ENCODE data around the gene EXOSC5. TPM values are rescaled to one million over a fixed set of nuclear protein-coding genes. Genes with fewer than 3 reads are reported as not detected.
A peak's percentile ranks its signal among the peaks of the same experiment; 100 is the strongest.

EXOSC5 gene
- total and polyA plus RNA-seq, 9 of the 15 experiments (the other 6 are each of a cell fraction or from before 2014, with no cell fraction given), result 10.9 to 75.5 (median 37.8) TPM

DNA sequence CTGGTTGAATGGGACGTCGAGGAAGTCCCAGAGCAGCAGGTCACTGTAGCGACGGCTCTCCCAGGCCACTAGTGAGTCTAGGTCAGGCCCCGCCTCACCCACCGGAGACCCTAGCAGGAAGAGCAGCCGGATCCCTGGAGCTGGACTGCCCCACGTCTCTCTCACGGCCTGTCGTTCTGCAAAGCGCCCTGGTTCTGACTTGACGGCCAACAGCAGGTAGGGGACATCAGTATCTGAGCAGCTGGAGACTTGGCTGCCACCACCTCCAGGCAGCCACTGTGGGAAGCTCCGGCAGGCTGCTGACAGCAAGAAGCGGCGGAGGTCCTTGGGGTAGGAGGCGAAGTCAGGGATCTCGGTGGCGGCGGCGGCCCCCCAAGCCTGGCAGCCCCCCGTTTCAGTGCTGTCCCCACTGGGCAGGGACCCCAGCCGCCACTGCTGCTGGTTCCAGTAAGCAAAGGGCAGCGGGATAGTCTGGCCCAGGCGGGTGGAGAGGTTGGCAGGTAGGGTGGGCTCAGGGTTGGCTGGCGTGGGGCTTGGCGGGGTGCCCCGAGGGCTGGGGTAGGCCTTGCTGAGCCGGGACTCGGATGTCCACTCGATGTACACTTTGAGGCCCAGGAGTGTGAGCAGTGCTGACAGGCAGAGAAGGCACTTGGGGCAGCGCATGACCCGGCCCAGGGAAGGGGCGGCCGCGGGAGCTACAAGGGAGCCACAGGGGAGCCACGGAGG, 29.1 kb upstream of the EXOSC5 start:
- peaks cover 23 to 48% of the 10 kb centered on the region in 2 experiments for H3K4me1 ChIP-seq (replicated peaks in 1 of 2; ENCODE audit: control insufficient read depth in 2 of 2, insufficient read depth in 2 of 2, low read length in 2 of 2)
- POLR2A ChIA-PET, result interaction anchor here (0.6 to 3.3 kb wide), 10 partner anchors 9 to 1882 kb away, joined by 3 to 15 read pairs (median 4); partner anchors contain the start of gene DMAC2
- DNase-seq (ENCODE audit: extremely low read depth in 1 of 4, low spot score in 3 of 4) (no peak), FAIRE-seq (no peak), ATAC-seq (peak; percentile 5; the same call in 1 of the 3 replicates)
- H3K4me3 ChIP-seq, result peak overlapping the region; percentile 35; the same call in 1 of the 2 replicates
- H4K20me1 ChIP-seq (replicated peaks; ENCODE audit: control insufficient read depth, insufficient read depth, low read length), result no peaks in the 10 kb centered on the region
- peaks cover 40% of the 10 kb centered on the region; the same call in 2 of the 3 replicates for H3K36me3 ChIP-seq (ENCODE audit: control insufficient read depth, insufficient read depth, low read length)
- TF ChIP-seq GTF2F1 (IDR thresholded peaks at IDR 0.05; ENCODE audit: low read depth, low read length), result no peak
- TF ChIP-seq POLR2G (IDR thresholded peaks at IDR 0.05; ENCODE audit: low read depth, low read length), result peak; percentile 40; the same call in 1 of the 2 replicates
- no peak for TF ChIP-seq KDM1A (IDR thresholded peaks at IDR 0.05)
- no peak for TF ChIP-seq ZBTB8A (IDR thresholded peaks at IDR 0.05; ENCODE audit: partially characterized antibody)
- TF ChIP-seq MCM7 (IDR thresholded peaks at IDR 0.05), result no peak
- TF ChIP-seq, protein P1, sequence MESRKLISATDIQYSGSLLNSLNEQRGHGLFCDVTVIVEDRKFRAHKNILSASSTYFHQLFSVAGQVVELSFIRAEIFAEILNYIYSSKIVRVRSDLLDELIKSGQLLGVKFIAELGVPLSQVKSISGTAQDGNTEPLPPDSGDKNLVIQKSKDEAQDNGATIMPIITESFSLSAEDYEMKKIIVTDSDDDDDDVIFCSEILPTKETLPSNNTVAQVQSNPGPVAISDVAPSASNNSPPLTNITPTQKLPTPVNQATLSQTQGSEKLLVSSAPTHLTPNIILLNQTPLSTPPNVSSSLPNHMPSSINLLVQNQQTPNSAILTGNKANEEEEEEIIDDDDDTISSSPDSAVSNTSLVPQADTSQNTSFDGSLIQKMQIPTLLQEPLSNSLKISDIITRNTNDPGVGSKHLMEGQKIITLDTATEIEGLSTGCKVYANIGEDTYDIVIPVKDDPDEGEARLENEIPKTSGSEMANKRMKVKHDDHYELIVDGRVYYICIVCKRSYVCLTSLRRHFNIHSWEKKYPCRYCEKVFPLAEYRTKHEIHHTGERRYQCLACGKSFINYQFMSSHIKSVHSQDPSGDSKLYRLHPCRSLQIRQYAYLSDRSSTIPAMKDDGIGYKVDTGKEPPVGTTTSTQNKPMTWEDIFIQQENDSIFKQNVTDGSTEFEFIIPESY (CRISPR knock-in tag; IDR thresholded peaks at IDR 0.05), result peak; percentile 82
- TF ChIP-seq RBFOX2 (IDR thresholded peaks at IDR 0.05; ENCODE audit: low read depth, low read length), result 0 out of 2 replicates have a peak, but pooled peaks have one; percentile 17
- TF ChIP-seq PCBP1 (IDR thresholded peaks at IDR 0.05; ENCODE audit: low read depth, low read length, poor library complexity, severe bottlenecking), result no peak
- no peak for TF ChIP-seq NFIX (CRISPR knock-in tag; IDR thresholded peaks at IDR 0.05; ENCODE audit: low read depth)
- TF ChIP-seq, protein P2, sequence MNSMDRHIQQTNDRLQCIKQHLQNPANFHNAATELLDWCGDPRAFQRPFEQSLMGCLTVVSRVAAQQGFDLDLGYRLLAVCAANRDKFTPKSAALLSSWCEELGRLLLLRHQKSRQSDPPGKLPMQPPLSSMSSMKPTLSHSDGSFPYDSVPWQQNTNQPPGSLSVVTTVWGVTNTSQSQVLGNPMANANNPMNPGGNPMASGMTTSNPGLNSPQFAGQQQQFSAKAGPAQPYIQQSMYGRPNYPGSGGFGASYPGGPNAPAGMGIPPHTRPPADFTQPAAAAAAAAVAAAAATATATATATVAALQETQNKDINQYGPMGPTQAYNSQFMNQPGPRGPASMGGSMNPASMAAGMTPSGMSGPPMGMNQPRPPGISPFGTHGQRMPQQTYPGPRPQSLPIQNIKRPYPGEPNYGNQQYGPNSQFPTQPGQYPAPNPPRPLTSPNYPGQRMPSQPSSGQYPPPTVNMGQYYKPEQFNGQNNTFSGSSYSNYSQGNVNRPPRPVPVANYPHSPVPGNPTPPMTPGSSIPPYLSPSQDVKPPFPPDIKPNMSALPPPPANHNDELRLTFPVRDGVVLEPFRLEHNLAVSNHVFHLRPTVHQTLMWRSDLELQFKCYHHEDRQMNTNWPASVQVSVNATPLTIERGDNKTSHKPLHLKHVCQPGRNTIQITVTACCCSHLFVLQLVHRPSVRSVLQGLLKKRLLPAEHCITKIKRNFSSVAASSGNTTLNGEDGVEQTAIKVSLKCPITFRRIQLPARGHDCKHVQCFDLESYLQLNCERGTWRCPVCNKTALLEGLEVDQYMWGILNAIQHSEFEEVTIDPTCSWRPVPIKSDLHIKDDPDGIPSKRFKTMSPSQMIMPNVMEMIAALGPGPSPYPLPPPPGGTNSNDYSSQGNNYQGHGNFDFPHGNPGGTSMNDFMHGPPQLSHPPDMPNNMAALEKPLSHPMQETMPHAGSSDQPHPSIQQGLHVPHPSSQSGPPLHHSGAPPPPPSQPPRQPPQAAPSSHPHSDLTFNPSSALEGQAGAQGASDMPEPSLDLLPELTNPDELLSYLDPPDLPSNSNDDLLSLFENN (IDR thresholded peaks at IDR 0.05; ENCODE audit: low read depth in 2 of 2, low read length in 2 of 2), result no peak
- WGBS (ENCODE audit: insufficient coverage, low coverage, missing lambda C conversion rate), result 92% methylated on average over 25 of the region's 36 CpGs
- H3K9me3 ChIP-seq (replicated peaks; ENCODE audit: control insufficient read depth, insufficient read depth, low read depth, low read length), result no peaks in the 10 kb centered on the region
- peak overlapping the region; percentile 71 for H3K4me2 ChIP-seq (ENCODE audit: insufficient read depth, low read length)
- in situ Hi-C loops (cut with MboI), result no loop called here
- H3K27ac ChIP-seq (ENCODE audit: extremely low read depth, low read depth, low read length), result no peak overlapping the region
- intact Hi-C loops (cut with micrococcal nuclease), result no loop called here
- CTCF ChIA-PET (ENCODE audit: low intra/inter-chr PET ratio), result no interaction called here
- BruUV-seq (replicated peaks), result no TSS peak
- no peaks in the 10 kb centered on the region for H3K27me3 ChIP-seq (ENCODE audit: control insufficient read depth in 2 of 2, insufficient read depth in 2 of 2, low read length in 2 of 2)
- H3K9me1 ChIP-seq (ENCODE audit: control insufficient read depth, insufficient read depth, low read length), result no peaks in the 10 kb centered on the region
- H2AFZ ChIP-seq (ENCODE audit: low read depth, low read length), result no peak overlapping the region
- peaks cover 8% of the 10 kb centered on the region; the same call in 2 of the 3 replicates for H3K79me2 ChIP-seq (ENCODE audit: control insufficient read depth, insufficient read depth, low read length)
- H3K9ac ChIP-seq (ENCODE audit: insufficient read depth in 1 of 2, low read depth in 2 of 2, low read length in 2 of 2), result peak overlapping the region; percentile 47 to 87; a peak in 3 of 4 replicates
